HepG2 (cell line): ENCODE results near the gene SMIM30. TPM values are rescaled to one million over a fixed set of nuclear protein-coding genes. Genes with fewer than 3 reads are reported as not detected.

Source experiments
- ATAC-seq: fragments of 200-7000 bp; cut with Tn5 transposase; 3 replicates; pipeline ENCODE4 v1.9.1; 2020; ENCODE audit warnings: mild to moderate bottlenecking, moderate library complexity
- BruUV-seq: library from RNA; stranded (reverse); fragments of 400-500 nt; replicated peaks from 2 replicates; lab custom pipeline; 2021; lab: Mats Ljungman, UMichigan
- CTCF ChIA-PET: fragments of 300-600 bp; formaldehyde crosslinking; extraction: SDS; loops from one replicate; lab custom pipeline; 2021; ENCODE audit warnings: low total read pairs, inconsistent platforms, low intra/inter-chr PET ratio; lab: Yijun Ruan, JAX
- POLR2A ChIA-PET: fragments of 350-600 bp; sonication (Branson Sonifier 250); formaldehyde crosslinking; loops from one replicate; lab custom pipeline; 2020; ENCODE audit warnings: antibody characterized with exemption, inconsistent platforms; lab: Yijun Ruan, JAX
- DNase-seq: peaks from one replicate; pipeline ENCODE4 v3.0.0-alpha.2; 2015; ENCODE audit warnings: low spot score
- FAIRE-seq: peaks from 3 replicates; lab custom pipeline; 2011; peaks lifted over from hg19 to GRCh38; lab: Jason Lieb, UNC
- H2AFZ ChIP-seq: one replicate; pipeline ENCODE4 v1.6.1; 2011; ENCODE audit warnings: low read length, inconsistent platforms
- H3K27ac ChIP-seq: fragments of 300-600 bp; 3 replicates; pipeline ENCODE4 v1.8.0; 2011; ENCODE audit warnings: mixed run types, mild to moderate bottlenecking, mixed read lengths, low read length, inconsistent platforms; ENCODE audit not compliant: insufficient read depth; ENCODE audit errors: extremely low read length
- H3K27me3 ChIP-seq, 2 experiments: fragments of 200-600 bp in 1 of 2; 2 replicates in 1 of 2; 3 replicates in 1 of 2; pipeline versions ENCODE4 v1.6.0 to v1.8.0; 2011; ENCODE audit warnings: low read length in 2 of 2, mild to moderate bottlenecking in 2 of 2, moderate library complexity in 2 of 2, inconsistent platforms in 1 of 2; ENCODE audit not compliant: insufficient read depth in 2 of 2, control insufficient read depth in 1 of 2
- H3K36me3 ChIP-seq, 2 experiments: fragments of 200-600 bp in 1 of 2; replicated peaks in 1 of 2; 2 replicates in 1 of 2; 3 replicates in 1 of 2; pipeline versions ENCODE4 v1.5.1 to v1.8.0; 2011; ENCODE audit warnings: low read length in 2 of 2, inconsistent platforms in 1 of 2; ENCODE audit not compliant: insufficient read depth in 2 of 2, control insufficient read depth in 1 of 2
- H3K4me1 ChIP-seq: 2 replicates; pipeline ENCODE4 v1.5.1; 2012; ENCODE audit warnings: low read length, inconsistent platforms; ENCODE audit not compliant: insufficient read depth
- H3K4me2 ChIP-seq: 2 replicates; pipeline ENCODE4 v1.6.0; 2011; ENCODE audit warnings: low read depth, low read length, inconsistent platforms
- H3K4me3 ChIP-seq, 3 experiments: fragments of 200-600 bp in 1 of 3; sonication (generic), shearing (Covaris generic) in 1 of 3; replicated peaks in 1 of 3; 2 replicates each; pipeline ENCODE4 v1.5.1; 2011 to 2016; ENCODE audit warnings: low read length in 3 of 3, inconsistent platforms in 2 of 3, low read depth in 2 of 3, mild to moderate bottlenecking in 2 of 3, control low read depth in 1 of 3, mixed read lengths in 1 of 3; ENCODE audit not compliant: insufficient read depth in 1 of 3
- H3K79me2 ChIP-seq: one replicate; pipeline ENCODE4 v1.6.1; 2011; ENCODE audit warnings: low read length, inconsistent platforms; ENCODE audit not compliant: insufficient read depth
- H3K9ac ChIP-seq: 2 replicates; pipeline ENCODE4 v1.6.0; 2011; ENCODE audit warnings: mild to moderate bottlenecking, low read depth, low read length, inconsistent platforms; ENCODE audit not compliant: insufficient read depth
- H3K9me3 ChIP-seq: 2 replicates; pipeline ENCODE4 v1.5.1; 2012; ENCODE audit warnings: mild to moderate bottlenecking, low read length
- H4K20me1 ChIP-seq: 2 replicates; pipeline ENCODE4 v1.6.0; 2011; ENCODE audit warnings: inconsistent platforms, mild to moderate bottlenecking, low read length, moderate library complexity; ENCODE audit not compliant: insufficient read depth
- ESRRA ChIP-seq: sonication (generic); formaldehyde crosslinking; IDR thresholded peaks from 2 replicates; pipeline ENCODE4 v1.5.1; 2020; ENCODE audit warnings: mild to moderate bottlenecking, low read depth, missing genetic modification reagents
- FOXP1 ChIP-seq, 2 experiments: fragments of 450-650 bp in 1 of 2; IDR thresholded peaks; 2 replicates each; pipeline ENCODE4 v1.6.1; 2017 to 2018; ENCODE audit warnings: antibody characterized with exemption in 1 of 2
- KAT8 ChIP-seq: IDR thresholded peaks from 2 replicates; pipeline ENCODE4 v1.6.1; 2016; ENCODE audit warnings: missing genetic modification reagents, missing compliant biosample characterization
- MTF1 ChIP-seq: sonication (generic); formaldehyde crosslinking; IDR thresholded peaks from 2 replicates; pipeline ENCODE4 v1.5.0; 2020; ENCODE audit warnings: missing genetic modification reagents
- PTBP1 ChIP-seq: fragments of 200-400 bp; formaldehyde crosslinking; IDR thresholded peaks from 2 replicates; pipeline ENCODE4 v1.6.1; 2018; ENCODE audit warnings: low read length, low read depth; ENCODE audit not compliant: poor library complexity, severe bottlenecking
- SATB2 ChIP-seq: sonication (generic); formaldehyde crosslinking; IDR thresholded peaks from 2 replicates; pipeline ENCODE4 v1.5.0; 2020; ENCODE audit warnings: missing genetic modification reagents
- SMYD3 ChIP-seq: sonication (generic); formaldehyde crosslinking; IDR thresholded peaks from 2 replicates; pipeline ENCODE4 v1.8.1; 2023; ENCODE audit warnings: mild to moderate bottlenecking, missing genetic modification reagents
- SOX13 ChIP-seq, 3 experiments: fragments of 450-650 bp in 1 of 3; sonication (generic) in 1 of 3; formaldehyde crosslinking in 1 of 3; IDR thresholded peaks in 2 of 3; conservative IDR thresholded peaks in 1 of 3; 2 replicates each; pipeline versions ENCODE4 v1.5.0 to v1.6.1; 2016 to 2020; ENCODE audit warnings: antibody characterized with exemption in 1 of 3, mild to moderate bottlenecking in 1 of 3, missing compliant biosample characterization in 1 of 3, missing genetic modification reagents in 1 of 3, moderate library complexity in 1 of 3
- SRSF4 ChIP-seq: fragments of 200-400 bp; formaldehyde crosslinking; IDR thresholded peaks from one replicate; pipeline ENCODE4 v1.6.1; 2018; ENCODE audit warnings: mild to moderate bottlenecking, low read depth, low read length, moderate library complexity; ENCODE audit not compliant: poor library complexity, severe bottlenecking
- ZBTB26 ChIP-seq: IDR thresholded peaks from 2 replicates; pipeline ENCODE4 v1.6.1; 2016; ENCODE audit warnings: missing compliant biosample characterization, missing genetic modification reagents, borderline replicate concordance
- ZNF772 ChIP-seq: sonication (generic); formaldehyde crosslinking; IDR thresholded peaks from 2 replicates; pipeline ENCODE4 v1.5.0; 2020; ENCODE audit warnings: mild to moderate bottlenecking, missing genetic modification reagents
- WGBS: methylation state at CpG from one replicate; pipeline ENCODE4 v1.1.6; 2017; ENCODE audit warnings: low lambda C conversion rate; 5-methylcytosine and 5-hydroxymethylcytosine counted together
- in situ Hi-C: cut with HindIII; loops from 2 replicates; pipeline ENCODE4 v1.10.0; 2017; ENCODE audit warnings: low pct_unique_long_range_greater_than_20kb; ENCODE audit not compliant: extremely low pct_ligation_motif_present
- intact Hi-C: fragments of 100-400 bp; cut with micrococcal nuclease; formaldehyde crosslinking; loops from one replicate; pipeline ENCODE4 v1.10.0; 2022; ENCODE audit not compliant: unreplicated experiment
- polyA plus RNA-seq, 8 experiments: library from polyadenylated mRNA; depleted of rRNA in 3 of 8; stranded (reverse) in 7 of 8; unstranded in 1 of 8; fragments of >200 nt; fragmentation: Illumina TruSeq in 4 of 8; extraction: Trizol in 4 of 8; gene quantifications; 2 replicates each; pipeline versions ENCODE4 v1.2.1 to v1.2.3, GENCODE V29; 2011 to 2016; ENCODE audit warnings: low read depth in 4 of 8, missing spikeins in 1 of 8, mixed read lengths in 1 of 8; ENCODE audit not compliant: insufficient read depth in 1 of 8
- total RNA-seq, 5 experiments: library from RNA; depleted of rRNA; stranded (reverse); fragments of >200 nt; fragmentation: Illumina TruSeq; extraction: Trizol; gene quantifications; 2 replicates each; pipeline ENCODE4 v1.2.3, GENCODE V29; 2016; ENCODE audit warnings: low read depth in 1 of 5

The SMIM30 gene
- total and polyA plus RNA-seq, 2 of the 13 experiments (the other 11 are each of a cell fraction or from before 2014, with no cell fraction given), result 23.5 to 25.2 TPM

- intact Hi-C loops, result no loop called here
- no peaks in the 10 kb centered on the region for H3K4me1 ChIP-seq
- no peak overlapping the region for H3K27ac ChIP-seq
- WGBS, result 0% methylated on average over 1 of the region's 1 CpG
- no peak overlapping the region for H3K4me3 ChIP-seq
- FAIRE-seq (no peak), DNase-seq (no peak)
- no peak overlapping the region for H3K4me2 ChIP-seq
- no peaks in the 10 kb centered on the region for H3K79me2 ChIP-seq
- H3K9me3 ChIP-seq, result no peaks in the 10 kb centered on the region
- no peak overlapping the region for H3K9ac ChIP-seq
- POLR2A ChIA-PET, result no interaction called here
- no peaks in the 10 kb centered on the region for H3K36me3 ChIP-seq
- H3K27me3 ChIP-seq, result no peaks in the 10 kb centered on the region
- no peak for TF ChIP-seq SOX13 (IDR thresholded peaks at IDR 0.05)
- no peak for TF ChIP-seq SOX13 (CRISPR knock-in tag; conservative IDR thresholded peaks at IDR 0.05 in 1 of 2, IDR thresholded peaks at IDR 0.05 in 1 of 2)
- no peak for TF ChIP-seq ZNF772 (CRISPR knock-in tag)
- TF ChIP-seq ESRRA (CRISPR knock-in tag), result no peak
- TF ChIP-seq, all 625 proteins: peak for 0
- no peaks in the 10 kb centered on the region for H4K20me1 ChIP-seq
- no TSS peak for BruUV-seq
- CTCF ChIA-PET, result no interaction called here
- in situ Hi-C loops, result no loop called here
- no peak for ATAC-seq
- no peak overlapping the region for H2AFZ ChIP-seq
Observed at GRCh38 chr7:113134025-113134424, 15.7 kb upstream of the SMIM30 start.

GRCh38 chr7:113131367-113131766 is 13.0 kb upstream of the SMIM30 start:
- Histone ChIP-seq H4K20me1 (no peaks in the 10 kb centered on the region), H2AFZ (no peak overlapping the region), H3K79me2 (no peaks in the 10 kb centered on the region), H3K9ac (no peak overlapping the region), H3K4me3 (no peak overlapping the region), H3K27me3 (0 out of 5 replicates have a peak, but pooled peaks cover 0 to 5% of the 10 kb centered on the region in 2 experiments), H3K27ac (no peak overlapping the region), H3K36me3 (no peaks in the 10 kb centered on the region), H3K9me3 (no peaks in the 10 kb centered on the region), H3K4me1 (no peaks in the 10 kb centered on the region), H3K4me2 (no peak overlapping the region)
- ChIA-PET POLR2A (no interaction called here), CTCF (no interaction called here)
- DNase-seq (no peak), ATAC-seq (no peak), FAIRE-seq (no peak)
- BruUV-seq, result no TSS peak
- TF ChIP-seq SATB2 (CRISPR knock-in tag) (no peak), ZBTB26 (CRISPR knock-in tag) (no peak), FOXP1 (IDR thresholded peaks at IDR 0.05) (no peak), FOXP1 (CRISPR knock-in tag; IDR thresholded peaks at IDR 0.05) (no peak), KAT8 (CRISPR knock-in tag) (no peak), PTBP1 (no peak), MTF1 (CRISPR knock-in tag) (no peak), SMYD3 (CRISPR knock-in tag) (no peak), SRSF4 (no peak)
- 0% methylated on average over 2 of the region's 2 CpGs for WGBS
- intact Hi-C loops (no loop called here), in situ Hi-C loops (no loop called here)
